ENCODE results near the gene KIF7.
"Not testable (repeated sequence)": the region's sequence is repeated elsewhere in the genome, so short reads cannot be mapped to it uniquely, and the experiment has no call there.

The KIF7 gene

GRCh38 chr15:89654847-89655805 lies at the start of gene KIF7:
Gene KIF7 (minus strand): TSS chr15:89655467. CDS start chr15:89652930, 2,537 bp downstream.
- no peak for DNase-seq

GRCh38 chr15:89704411-89704810 lies 49.1 kb upstream of the KIF7 start:
- TF ChIP-seq POLR2A (IDR thresholded peaks at IDR 0.05; ENCODE audit: low read length), result no peak
- no peak for TF ChIP-seq GATA1 (IDR thresholded peaks at IDR 0.05; ENCODE audit: low read depth, low read length)
- DNase-seq, result no peak

More at GRCh38 chr15:89654847-89655805, at the start of gene KIF7:
- TF ChIP-seq POLR2A (IDR thresholded peaks at IDR 0.05; ENCODE audit: low read length) (no peak), GATA1 (IDR thresholded peaks at IDR 0.05; ENCODE audit: low read depth, low read length) (no peak)

GRCh38 chr15:89695198-89695597 lies 39.9 kb upstream of the KIF7 start:
- TF ChIP-seq POLR2A (IDR thresholded peaks at IDR 0.05; ENCODE audit: low read length) (no peak), GATA1 (IDR thresholded peaks at IDR 0.05; ENCODE audit: low read depth, low read length) (no peak)
- DNase-seq, result no peak

GRCh38 chr15:89693696-89694095 lies 38.4 kb upstream of the KIF7 start:
- no peak for TF ChIP-seq GATA1 (IDR thresholded peaks at IDR 0.05; ENCODE audit: low read depth, low read length)
- no peak for TF ChIP-seq POLR2A (IDR thresholded peaks at IDR 0.05; ENCODE audit: low read length)
- DNase-seq, result no peak

- TF ChIP-seq POLR2A (IDR thresholded peaks at IDR 0.05; ENCODE audit: low read length), result no peak
- no peak for TF ChIP-seq GATA1 (IDR thresholded peaks at IDR 0.05; ENCODE audit: low read depth, low read length)
- DNase-seq, result no peak
These were observed 37.8 kb upstream of the KIF7 start for GRCh38 chr15:89693091-89693490.

- peak; percentile 73 to 75 for DNase-seq
- TF ChIP-seq POLR2A (IDR thresholded peaks at IDR 0.05; ENCODE audit: low read length), result no peak
- TF ChIP-seq GATA1 (IDR thresholded peaks at IDR 0.05; ENCODE audit: low read depth, low read length), result no peak
These were observed 35.3 kb upstream of the KIF7 start, which contains the start of the genes PEX11A and WDR93 for GRCh38 chr15:89690276-89691218. Gene PEX11A (minus strand): TSS chr15:89690754. CDS start chr15:89690632, 122 bp downstream. Gene WDR93 (plus strand): TSS chr15:89690811. CDS start chr15:89701747, 10,936 bp downstream.

- DNase-seq, result not testable (repeated sequence)
These were observed 34.6 kb upstream of the KIF7 start for GRCh38 chr15:89689930-89690275.

GRCh38 chr15:89686522-89686921 lies 31.3 kb upstream of the KIF7 start:
- no peak for DNase-seq
- TF ChIP-seq GATA1 (IDR thresholded peaks at IDR 0.05; ENCODE audit: low read depth, low read length), result no peak
- no peak for TF ChIP-seq POLR2A (IDR thresholded peaks at IDR 0.05; ENCODE audit: low read length)

- TF ChIP-seq POLR2A (IDR thresholded peaks at IDR 0.05; ENCODE audit: low read length) (no peak), GATA1 (IDR thresholded peaks at IDR 0.05; ENCODE audit: low read depth, low read length) (no peak)
- no peak for DNase-seq
These were observed 30.7 kb upstream of the KIF7 start for GRCh38 chr15:89685995-89686394.

GRCh38 chr15:89681146-89681545 lies 25.9 kb upstream of the KIF7 start:
- no peak for DNase-seq
- TF ChIP-seq GATA1 (IDR thresholded peaks at IDR 0.05; ENCODE audit: low read depth, low read length) (no peak), POLR2A (IDR thresholded peaks at IDR 0.05; ENCODE audit: low read length) (no peak)

GRCh38 chr15:89680282-89680873 lies 25.1 kb upstream of the KIF7 start:
- TF ChIP-seq POLR2A (IDR thresholded peaks at IDR 0.05; ENCODE audit: low read length), result no peak
- no peak for TF ChIP-seq GATA1 (IDR thresholded peaks at IDR 0.05; ENCODE audit: low read depth, low read length)
- DNase-seq, result no peak

- TF ChIP-seq GATA1 (IDR thresholded peaks at IDR 0.05; ENCODE audit: low read depth, low read length) (no peak), POLR2A (IDR thresholded peaks at IDR 0.05; ENCODE audit: low read length) (no peak)
- no peak for DNase-seq
These were observed 23.9 kb upstream of the KIF7 start, which contains the start of gene PLIN1 for GRCh38 chr15:89679212-89679611. Gene PLIN1 (minus strand): TSS chr15:89679367. CDS start chr15:89677489, 1,878 bp downstream.

GRCh38 chr15:89677381-89677780 lies 22.1 kb upstream of the KIF7 start:
- no peak for DNase-seq
- TF ChIP-seq POLR2A (IDR thresholded peaks at IDR 0.05; ENCODE audit: low read length) (no peak), GATA1 (IDR thresholded peaks at IDR 0.05; ENCODE audit: low read depth, low read length) (no peak)

All from erythroblast (primary cell).